Liver (tissue), 9 donors: ENCODE results near the gene KISS1. TPM values are rescaled to one million over a fixed set of nuclear protein-coding genes. Genes with fewer than 3 reads are reported as not detected.

ENCODE experiments used
- DNase-seq: peaks from one replicate; pipeline ENCODE4 v3.0.0-alpha.2; 2017; ENCODE audit warnings: low spot score
- H3K27ac ChIP-seq, 2 donors: one replicate each; pipeline ENCODE4 v1.7.0; 2013; ENCODE audit warnings: inconsistent platforms in 2 of 2, low read length in 2 of 2, control low read depth in 1 of 2, low read depth in 1 of 2, mild to moderate bottlenecking in 1 of 2
- H3K27me3 ChIP-seq, 4 donors: one replicate each; pipeline versions ENCODE4 v1.6.1 to v1.7.0; 2013; ENCODE audit warnings: low read length in 3 of 4, inconsistent platforms in 1 of 4, mild to moderate bottlenecking in 1 of 4, moderate library complexity in 1 of 4; ENCODE audit not compliant: control insufficient read depth in 4 of 4, insufficient read depth in 4 of 4
- H3K36me3 ChIP-seq, 4 donors: one replicate each; pipeline versions ENCODE4 v1.6.1 to v1.7.0; 2013; ENCODE audit warnings: low read length in 3 of 4, mild to moderate bottlenecking in 3 of 4, low read depth in 1 of 4, moderate library complexity in 1 of 4; ENCODE audit not compliant: control insufficient read depth in 4 of 4, insufficient read depth in 3 of 4
- H3K4me1 ChIP-seq, 4 donors: one replicate each; pipeline versions ENCODE4 v1.6.1 to v1.7.0; 2013; ENCODE audit warnings: low read length in 3 of 4, mild to moderate bottlenecking in 3 of 4, moderate library complexity in 1 of 4; ENCODE audit not compliant: control insufficient read depth in 4 of 4, insufficient read depth in 4 of 4
- H3K4me3 ChIP-seq, 3 donors: one replicate each; pipeline versions ENCODE4 v1.6.1 to v1.7.0; 2013; ENCODE audit warnings: low read length in 3 of 3, control low read depth in 1 of 3, low read depth in 1 of 3, mild to moderate bottlenecking in 1 of 3
- H3K9ac ChIP-seq, 2 donors: one replicate each; pipeline ENCODE4 v1.7.0; 2013; ENCODE audit warnings: low read length in 2 of 2, mild to moderate bottlenecking in 2 of 2, moderate library complexity in 2 of 2, control low read depth in 1 of 2, low read depth in 1 of 2
- H3K9me3 ChIP-seq, 4 donors: one replicate each; pipeline versions ENCODE4 v1.6.1 to v1.7.0; 2013; ENCODE audit warnings: low read length in 3 of 4; ENCODE audit not compliant: control insufficient read depth in 4 of 4
- EGR1 ChIP-seq, 2 donors: IDR thresholded peaks; 2 replicates each; pipeline ENCODE4 v1.6.1; 2016 to 2018; ENCODE audit warnings: antibody characterized with exemption in 2 of 2, low read depth in 2 of 2
- FOXA1 ChIP-seq: IDR thresholded peaks from 2 replicates; pipeline ENCODE4 v1.6.1; 2016; ENCODE audit warnings: antibody characterized with exemption
- GABPA ChIP-seq, 2 donors: IDR thresholded peaks in 1 of 2; conservative IDR thresholded peaks in 1 of 2; 2 replicates each; pipeline ENCODE4 v1.6.1; 2016; ENCODE audit warnings: antibody characterized with exemption in 2 of 2, mild to moderate bottlenecking in 1 of 2, moderate library complexity in 1 of 2
- HNF4A ChIP-seq, 2 donors: conservative IDR thresholded peaks; 2 replicates each; pipeline ENCODE4 v1.6.1; 2016; ENCODE audit warnings: antibody characterized with exemption in 2 of 2, mild to moderate bottlenecking in 2 of 2
- HNF4G ChIP-seq: IDR thresholded peaks from 2 replicates; pipeline ENCODE4 v1.6.1; 2016; ENCODE audit warnings: antibody characterized with exemption
- JUND ChIP-seq, 2 donors: IDR thresholded peaks; 2 replicates each; pipeline ENCODE4 v1.6.1; 2016; ENCODE audit warnings: antibody characterized with exemption in 2 of 2
- NR2F2 ChIP-seq: IDR thresholded peaks from 2 replicates; pipeline ENCODE4 v1.6.1; 2016; ENCODE audit warnings: antibody characterized with exemption
- RAD21 ChIP-seq, 2 donors: IDR thresholded peaks; 2 replicates each; pipeline ENCODE4 v1.6.1; 2016; ENCODE audit warnings: antibody characterized with exemption in 2 of 2, mild to moderate bottlenecking in 2 of 2
- RXRA ChIP-seq, 2 donors: IDR thresholded peaks; 2 replicates each; pipeline ENCODE4 v1.6.1; 2017 to 2018; ENCODE audit warnings: antibody characterized with exemption in 2 of 2, mild to moderate bottlenecking in 1 of 2
- YY1 ChIP-seq: IDR thresholded peaks from 2 replicates; pipeline ENCODE4 v1.6.1; 2016; ENCODE audit warnings: antibody characterized with exemption, mild to moderate bottlenecking
- WGBS: extraction: QIAGEN DNeasy Blood & Tissue Kit; methylation state at CpG from one replicate; pipeline ENCODE4 v1.1.7; 2013; 5-methylcytosine and 5-hydroxymethylcytosine counted together
- polyA plus RNA-seq, 2 donors: library from polyadenylated mRNA; stranded (reverse) in 1 of 2; unstranded in 1 of 2; fragments of 200-250 nt in 1 of 2; fragments of >200 nt in 1 of 2; fragmentation: Nextera tagmentation in 1 of 2; extraction: Ambion mirVana in 1 of 2; gene quantifications; one replicate each; pipeline versions ENCODE4 v1.2.1 to v1.2.3, GENCODE V29; 2013 to 2015
- total RNA-seq, 2 donors: library from RNA; depleted of rRNA; stranded (reverse); fragments of >200 nt; gene quantifications; one replicate each; pipeline ENCODE4 v1.2.3, GENCODE V29; 2014
- TF ChIP-seq, protein P1 (sequence below): IDR thresholded peaks from 2 replicates; pipeline ENCODE4 v1.6.1; 2016; ENCODE audit warnings: antibody characterized with exemption, mild to moderate bottlenecking
- TF ChIP-seq, protein P2 (sequence below): IDR thresholded peaks from 2 replicates; pipeline ENCODE4 v1.6.1; 2016; ENCODE audit warnings: antibody characterized with exemption
- TF ChIP-seq, protein P3 (sequence below): IDR thresholded peaks from 2 replicates; pipeline ENCODE4 v1.6.1; 2016; ENCODE audit warnings: antibody characterized with exemption
- TF ChIP-seq, protein P4 (sequence below): fragments of 150-350 bp; IDR thresholded peaks from 2 replicates; pipeline ENCODE4 v1.5.1; 2017; ENCODE audit warnings: improper control_type of control experiment, low read depth, low read length; ENCODE audit not compliant: missing input control
- TF ChIP-seq, protein P5 (sequence below): IDR thresholded peaks from 2 replicates; pipeline ENCODE4 v1.6.1; 2016; ENCODE audit warnings: antibody characterized with exemption
- donor health status: healthy.
- donor health status: healthy.
- donor health status: healthy.
- donor health status: healthy.
- donor health status: healthy.

The KISS1 gene, protein sequence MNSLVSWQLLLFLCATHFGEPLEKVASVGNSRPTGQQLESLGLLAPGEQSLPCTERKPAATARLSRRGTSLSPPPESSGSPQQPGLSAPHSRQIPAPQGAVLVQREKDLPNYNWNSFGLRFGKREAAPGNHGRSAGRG
- under 1 TPM in 1 of 2 donors, not detected in 1; 0.50 TPM for total RNA-seq
- 1 to 10 TPM in 1 of 2 donors, not detected in 1; 1.4 TPM for polyA plus RNA-seq

DNA sequence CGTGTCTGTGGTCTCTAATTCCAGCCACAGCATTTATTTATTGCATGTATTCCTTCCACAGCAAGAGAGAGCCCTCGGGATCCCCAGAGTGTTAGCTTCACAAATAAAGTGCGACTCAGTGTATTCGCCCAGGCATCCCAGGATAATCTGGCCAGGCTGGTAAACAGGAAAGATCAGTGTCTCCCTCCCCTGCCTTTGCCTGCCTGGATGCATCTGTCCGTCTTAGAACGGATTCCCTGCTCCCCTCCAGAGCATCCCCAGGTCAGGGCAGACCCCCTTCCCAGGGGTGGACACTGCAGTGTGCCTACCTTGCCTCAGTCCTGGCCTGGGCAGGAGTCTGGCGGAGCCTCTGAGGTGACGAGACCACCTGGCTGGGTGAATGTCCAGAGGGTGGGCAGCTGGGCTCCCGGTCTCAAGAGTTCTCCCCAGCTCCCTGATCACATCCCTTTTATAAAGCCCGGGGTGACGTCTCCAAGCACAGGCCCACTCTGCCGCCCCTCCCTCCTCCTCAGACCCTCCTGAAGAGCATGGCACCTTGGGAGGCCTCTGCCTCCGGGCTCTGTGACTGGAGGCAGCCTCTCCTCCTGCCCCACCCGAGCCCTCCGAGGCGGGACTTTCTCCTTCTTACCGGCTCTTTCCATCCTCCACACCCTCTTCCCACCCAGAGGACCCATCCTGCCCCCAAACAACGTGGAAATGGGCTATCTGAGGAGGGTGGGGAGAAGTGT is at the start of gene KISS1:
Gene KISS1, minus strand, starts transcription at position 424 of the 728 bp plus-strand sequence. CDS start 3,615 bp downstream, outside the sequence.
- TF ChIP-seq, protein P1, sequence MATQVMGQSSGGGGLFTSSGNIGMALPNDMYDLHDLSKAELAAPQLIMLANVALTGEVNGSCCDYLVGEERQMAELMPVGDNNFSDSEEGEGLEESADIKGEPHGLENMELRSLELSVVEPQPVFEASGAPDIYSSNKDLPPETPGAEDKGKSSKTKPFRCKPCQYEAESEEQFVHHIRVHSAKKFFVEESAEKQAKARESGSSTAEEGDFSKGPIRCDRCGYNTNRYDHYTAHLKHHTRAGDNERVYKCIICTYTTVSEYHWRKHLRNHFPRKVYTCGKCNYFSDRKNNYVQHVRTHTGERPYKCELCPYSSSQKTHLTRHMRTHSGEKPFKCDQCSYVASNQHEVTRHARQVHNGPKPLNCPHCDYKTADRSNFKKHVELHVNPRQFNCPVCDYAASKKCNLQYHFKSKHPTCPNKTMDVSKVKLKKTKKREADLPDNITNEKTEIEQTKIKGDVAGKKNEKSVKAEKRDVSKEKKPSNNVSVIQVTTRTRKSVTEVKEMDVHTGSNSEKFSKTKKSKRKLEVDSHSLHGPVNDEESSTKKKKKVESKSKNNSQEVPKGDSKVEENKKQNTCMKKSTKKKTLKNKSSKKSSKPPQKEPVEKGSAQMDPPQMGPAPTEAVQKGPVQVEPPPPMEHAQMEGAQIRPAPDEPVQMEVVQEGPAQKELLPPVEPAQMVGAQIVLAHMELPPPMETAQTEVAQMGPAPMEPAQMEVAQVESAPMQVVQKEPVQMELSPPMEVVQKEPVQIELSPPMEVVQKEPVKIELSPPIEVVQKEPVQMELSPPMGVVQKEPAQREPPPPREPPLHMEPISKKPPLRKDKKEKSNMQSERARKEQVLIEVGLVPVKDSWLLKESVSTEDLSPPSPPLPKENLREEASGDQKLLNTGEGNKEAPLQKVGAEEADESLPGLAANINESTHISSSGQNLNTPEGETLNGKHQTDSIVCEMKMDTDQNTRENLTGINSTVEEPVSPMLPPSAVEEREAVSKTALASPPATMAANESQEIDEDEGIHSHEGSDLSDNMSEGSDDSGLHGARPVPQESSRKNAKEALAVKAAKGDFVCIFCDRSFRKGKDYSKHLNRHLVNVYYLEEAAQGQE: no peak
- no peak for TF ChIP-seq HNF4A (conservative IDR thresholded peaks at IDR 0.05)
- TF ChIP-seq RAD21 (IDR thresholded peaks at IDR 0.05): no peak
- TF ChIP-seq EGR1 (IDR thresholded peaks at IDR 0.05; ENCODE audit: low read depth in 2 of 2): no peak
- TF ChIP-seq, protein P2, sequence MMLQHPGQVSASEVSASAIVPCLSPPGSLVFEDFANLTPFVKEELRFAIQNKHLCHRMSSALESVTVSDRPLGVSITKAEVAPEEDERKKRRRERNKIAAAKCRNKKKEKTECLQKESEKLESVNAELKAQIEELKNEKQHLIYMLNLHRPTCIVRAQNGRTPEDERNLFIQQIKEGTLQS: no peak
- TF ChIP-seq NR2F2: no peak
- no peak for TF ChIP-seq YY1
- TF ChIP-seq RXRA (IDR thresholded peaks at IDR 0.05): no peak
- TF ChIP-seq, protein P3, sequence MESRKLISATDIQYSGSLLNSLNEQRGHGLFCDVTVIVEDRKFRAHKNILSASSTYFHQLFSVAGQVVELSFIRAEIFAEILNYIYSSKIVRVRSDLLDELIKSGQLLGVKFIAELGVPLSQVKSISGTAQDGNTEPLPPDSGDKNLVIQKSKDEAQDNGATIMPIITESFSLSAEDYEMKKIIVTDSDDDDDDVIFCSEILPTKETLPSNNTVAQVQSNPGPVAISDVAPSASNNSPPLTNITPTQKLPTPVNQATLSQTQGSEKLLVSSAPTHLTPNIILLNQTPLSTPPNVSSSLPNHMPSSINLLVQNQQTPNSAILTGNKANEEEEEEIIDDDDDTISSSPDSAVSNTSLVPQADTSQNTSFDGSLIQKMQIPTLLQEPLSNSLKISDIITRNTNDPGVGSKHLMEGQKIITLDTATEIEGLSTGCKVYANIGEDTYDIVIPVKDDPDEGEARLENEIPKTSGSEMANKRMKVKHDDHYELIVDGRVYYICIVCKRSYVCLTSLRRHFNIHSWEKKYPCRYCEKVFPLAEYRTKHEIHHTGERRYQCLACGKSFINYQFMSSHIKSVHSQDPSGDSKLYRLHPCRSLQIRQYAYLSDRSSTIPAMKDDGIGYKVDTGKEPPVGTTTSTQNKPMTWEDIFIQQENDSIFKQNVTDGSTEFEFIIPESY: no peak
- TF ChIP-seq GABPA (IDR thresholded peaks at IDR 0.05 in 1 of 2, conservative IDR thresholded peaks at IDR 0.05 in 1 of 2): no peak
- no peak for TF ChIP-seq HNF4G
- no peak for TF ChIP-seq FOXA1
- TF ChIP-seq, protein P4, sequence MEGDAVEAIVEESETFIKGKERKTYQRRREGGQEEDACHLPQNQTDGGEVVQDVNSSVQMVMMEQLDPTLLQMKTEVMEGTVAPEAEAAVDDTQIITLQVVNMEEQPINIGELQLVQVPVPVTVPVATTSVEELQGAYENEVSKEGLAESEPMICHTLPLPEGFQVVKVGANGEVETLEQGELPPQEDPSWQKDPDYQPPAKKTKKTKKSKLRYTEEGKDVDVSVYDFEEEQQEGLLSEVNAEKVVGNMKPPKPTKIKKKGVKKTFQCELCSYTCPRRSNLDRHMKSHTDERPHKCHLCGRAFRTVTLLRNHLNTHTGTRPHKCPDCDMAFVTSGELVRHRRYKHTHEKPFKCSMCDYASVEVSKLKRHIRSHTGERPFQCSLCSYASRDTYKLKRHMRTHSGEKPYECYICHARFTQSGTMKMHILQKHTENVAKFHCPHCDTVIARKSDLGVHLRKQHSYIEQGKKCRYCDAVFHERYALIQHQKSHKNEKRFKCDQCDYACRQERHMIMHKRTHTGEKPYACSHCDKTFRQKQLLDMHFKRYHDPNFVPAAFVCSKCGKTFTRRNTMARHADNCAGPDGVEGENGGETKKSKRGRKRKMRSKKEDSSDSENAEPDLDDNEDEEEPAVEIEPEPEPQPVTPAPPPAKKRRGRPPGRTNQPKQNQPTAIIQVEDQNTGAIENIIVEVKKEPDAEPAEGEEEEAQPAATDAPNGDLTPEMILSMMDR: no peak
- Histone ChIP-seq H3K4me3 (no peak within 1 kb of the TSS), H3K27ac (no peak within 1 kb of the TSS), H3K9me3 (no peaks in the 10 kb centered on the region), H3K36me3 (peaks cover 0 to 2% (median 0%) of the 10 kb centered on the region in 4 donors), H3K4me1 (peaks cover 0 to 2% (median 0%) of the 10 kb centered on the region in 4 donors), H3K9ac (no peak within 1 kb of the TSS), H3K27me3 (no peaks in the 10 kb centered on the region)
- no peak for DNase-seq
- 38% methylated on average over 18 of the region's 18 CpGs for WGBS

DNA sequence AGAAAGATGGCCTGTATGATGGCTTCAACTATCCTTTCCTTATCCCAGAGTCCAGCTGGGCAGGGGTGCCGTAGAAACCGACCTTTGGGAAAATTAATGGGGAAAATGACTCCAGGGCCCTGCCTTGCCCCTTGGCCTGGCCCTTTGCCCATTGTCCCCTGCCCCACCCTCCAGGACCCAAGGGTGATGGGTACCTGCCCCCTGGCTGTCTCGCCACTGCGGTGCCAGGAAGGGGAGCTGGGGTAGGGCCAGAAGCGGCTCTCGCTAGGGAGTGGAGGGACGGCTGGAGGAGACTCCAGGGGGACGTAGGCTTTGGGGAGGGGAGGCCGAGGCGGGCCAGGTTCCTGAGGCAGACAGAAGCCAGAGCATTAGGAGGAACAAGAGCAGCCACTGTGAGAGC is 46.6 kb upstream of the KISS1 start:
- Histone ChIP-seq H3K27me3 (no peaks in the 10 kb centered on the region), H3K9ac (no peak overlapping the region), H3K9me3 (no peaks in the 10 kb centered on the region), H3K36me3 (peaks cover 3 to 60% (median 29%) of the 10 kb centered on the region in 4 donors), H3K4me1 (peaks cover 0 to 2% (median 0%) of the 10 kb centered on the region in 4 donors), H3K4me3 (no peak overlapping the region), H3K27ac (no peak overlapping the region)
- no peak for DNase-seq
- 97% methylated on average over 10 of the region's 10 CpGs for WGBS
- no peak for TF ChIP-seq EGR1 (IDR thresholded peaks at IDR 0.05; ENCODE audit: low read depth in 2 of 2)
- TF ChIP-seq, protein P4: no peak
- no peak for TF ChIP-seq HNF4A (conservative IDR thresholded peaks at IDR 0.05)
- TF ChIP-seq YY1: no peak
- TF ChIP-seq JUND (IDR thresholded peaks at IDR 0.05): no peak
- TF ChIP-seq, protein P5, sequence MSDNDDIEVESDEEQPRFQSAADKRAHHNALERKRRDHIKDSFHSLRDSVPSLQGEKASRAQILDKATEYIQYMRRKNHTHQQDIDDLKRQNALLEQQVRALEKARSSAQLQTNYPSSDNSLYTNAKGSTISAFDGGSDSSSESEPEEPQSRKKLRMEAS: no peak
- TF ChIP-seq RAD21 (IDR thresholded peaks at IDR 0.05): no peak
- TF ChIP-seq, protein P2: no peak
